KG1 (cell line): Measurements from ENCODE around the gene PPT2.

Experiments used
- DNase-seq: peaks from one replicate; lab custom pipeline; 2025; lab: John Stamatoyannopoulos, UW

PPT2 gene

DNA sequence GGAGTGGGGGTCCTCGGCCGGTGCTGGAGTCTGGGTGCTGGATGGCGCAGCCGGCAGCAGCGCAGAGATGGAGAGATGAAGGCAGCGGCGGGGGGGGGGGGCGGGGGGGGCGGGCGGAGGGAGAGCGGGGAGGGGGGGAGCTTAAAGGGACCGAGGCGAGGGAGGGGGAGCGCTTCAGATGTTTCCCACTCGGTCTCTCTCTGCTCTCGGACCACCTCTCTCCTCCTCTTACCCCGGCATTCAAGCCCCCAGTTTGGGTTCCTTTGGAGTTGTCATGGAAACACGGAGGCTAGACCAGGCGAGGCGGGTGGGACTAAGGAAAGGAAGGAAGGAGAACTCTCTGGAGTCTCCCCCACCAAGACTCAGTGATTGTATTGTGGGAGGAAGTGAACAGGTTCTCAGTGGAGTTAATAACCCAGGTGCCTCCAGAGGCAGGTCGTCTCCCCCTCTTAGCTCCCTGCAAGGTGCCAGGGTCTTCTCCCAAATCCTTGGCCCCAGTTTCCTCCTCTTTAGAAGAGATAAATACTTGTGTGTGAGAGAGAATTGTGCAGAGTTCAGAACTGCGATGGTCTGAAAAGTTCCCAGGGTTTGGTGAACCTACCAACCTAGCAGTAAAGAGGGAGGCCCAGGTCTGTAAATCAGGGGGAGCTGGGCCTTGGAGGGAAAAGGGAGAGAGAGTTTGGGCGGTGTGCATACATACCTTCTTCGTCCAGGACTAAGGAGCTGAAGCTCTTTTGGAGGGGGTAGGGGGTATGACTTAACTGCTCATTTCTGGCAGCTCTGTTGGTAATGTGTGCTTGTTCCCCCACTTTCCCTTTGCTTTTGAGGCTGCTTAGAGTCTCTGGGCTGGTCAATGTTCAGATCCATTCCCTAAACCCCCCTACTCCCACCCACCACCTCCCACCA is 1.8 kb upstream of the PPT2 start, which contains the start of gene PRRT1:
Gene PRRT1, minus strand, starts transcription at position 77 of the 906 bp plus-strand sequence. CDS start 112 bp downstream, outside the sequence.
- DNase-seq, result no peak

DNA sequence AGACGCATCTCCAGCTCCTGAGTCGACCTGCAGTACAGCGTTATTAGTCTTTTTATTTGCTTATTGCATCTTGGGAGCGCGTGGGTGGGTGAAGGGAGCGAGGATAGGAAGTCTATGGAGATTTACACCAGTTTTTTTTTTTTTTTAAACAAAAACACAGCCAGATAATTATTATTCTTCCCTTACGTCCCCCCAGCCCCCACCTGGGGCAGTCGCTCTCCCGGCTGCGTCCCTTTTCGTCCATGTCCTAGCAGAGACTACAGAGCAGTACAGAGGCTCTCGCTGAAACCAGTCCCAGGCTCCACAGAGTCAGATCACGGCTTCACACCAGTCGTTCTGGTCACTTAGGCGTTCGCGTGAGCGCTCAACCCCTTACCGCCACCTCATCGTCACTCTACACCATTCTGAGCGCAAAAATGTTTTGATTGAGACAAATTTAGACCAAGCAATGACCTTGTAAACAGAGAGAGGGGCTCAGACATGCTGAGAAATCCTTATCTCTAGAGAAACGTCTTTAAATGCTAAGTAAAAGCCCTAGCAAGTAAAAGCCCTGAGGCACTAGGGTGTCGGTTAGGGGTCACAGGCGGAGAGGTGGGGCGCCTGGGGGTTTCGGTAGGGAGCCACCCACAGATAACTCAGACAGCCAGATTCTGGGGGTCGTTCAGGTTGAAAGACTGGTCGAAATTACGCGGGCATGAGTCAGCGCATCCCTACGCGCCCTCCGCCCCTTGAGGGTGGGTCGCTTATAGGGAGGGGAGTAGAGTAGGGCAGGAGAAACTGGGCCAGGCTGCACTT is 975 bp upstream of the PPT2 start:
- no peak for DNase-seq

DNA sequence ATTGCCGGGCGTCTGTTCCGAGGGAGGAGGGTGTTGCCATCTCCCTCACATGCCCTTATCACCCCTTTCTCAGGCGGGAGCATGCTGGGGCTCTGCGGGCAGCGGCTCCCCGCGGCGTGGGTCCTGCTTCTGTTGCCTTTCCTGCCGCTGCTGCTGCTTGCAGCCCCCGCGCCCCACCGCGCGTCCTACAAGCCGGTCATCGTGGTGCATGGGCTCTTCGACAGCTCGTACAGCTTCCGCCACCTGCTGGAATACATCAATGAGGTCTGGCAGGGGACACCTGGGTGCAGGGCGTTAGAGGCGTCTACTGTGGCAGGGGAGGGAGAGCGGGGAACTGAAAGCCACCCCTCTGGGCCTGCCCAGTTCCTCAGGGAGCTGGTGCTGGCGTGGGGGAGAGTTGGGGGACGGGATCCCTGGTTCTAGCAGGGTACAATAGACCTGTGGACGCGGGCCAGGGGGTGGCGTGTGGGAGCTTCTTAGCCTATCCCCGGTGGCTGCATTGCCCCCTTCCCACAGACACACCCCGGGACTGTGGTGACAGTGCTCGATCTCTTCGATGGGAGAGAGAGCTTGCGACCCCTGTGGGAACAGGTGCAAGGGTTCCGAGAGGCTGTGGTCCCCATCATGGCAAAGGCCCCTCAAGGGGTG is 697 bp downstream of the PPT2 start:
- DNase-seq, result peak; percentile 32

DNA sequence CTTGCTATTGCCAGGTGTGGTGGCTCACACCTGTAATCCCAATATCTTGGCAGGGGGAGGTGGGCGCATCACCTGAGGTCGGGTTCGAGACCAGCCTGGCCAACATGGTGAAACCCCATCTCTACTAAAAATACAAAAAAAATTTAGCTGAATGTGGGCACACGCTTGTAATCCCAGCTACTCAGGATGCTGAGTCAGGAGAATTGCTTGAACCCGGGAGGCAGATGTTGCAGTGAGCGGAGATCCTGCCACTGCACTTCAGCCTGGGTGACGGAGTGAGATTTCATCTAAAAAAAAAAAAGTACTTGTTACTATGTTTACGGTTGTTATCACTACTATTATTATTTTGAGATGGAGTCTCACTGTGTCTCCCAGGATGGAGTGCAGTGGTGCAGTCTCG is 3.0 kb downstream of the PPT2 start:
- no peak for DNase-seq

DNA sequence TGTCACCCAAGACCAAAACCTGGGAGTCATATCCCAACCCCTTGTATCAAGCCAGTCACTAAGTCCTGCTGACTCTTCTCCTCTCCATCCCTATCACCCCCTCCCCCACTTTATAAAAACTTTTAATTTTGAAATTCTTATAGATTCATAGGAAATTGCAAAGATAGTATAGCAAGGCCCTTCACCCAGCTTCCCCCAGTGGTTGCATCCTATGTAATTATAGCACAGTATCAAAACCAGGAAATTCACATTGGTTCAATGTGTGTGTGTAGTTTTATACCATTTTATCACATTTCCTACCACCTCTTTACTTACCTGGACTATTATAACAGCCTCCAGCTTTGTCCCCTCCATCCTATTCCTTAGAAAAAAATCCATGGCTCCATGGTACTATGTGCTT is 4.1 kb downstream of the PPT2 start:
- DNase-seq, result no peak

DNA sequence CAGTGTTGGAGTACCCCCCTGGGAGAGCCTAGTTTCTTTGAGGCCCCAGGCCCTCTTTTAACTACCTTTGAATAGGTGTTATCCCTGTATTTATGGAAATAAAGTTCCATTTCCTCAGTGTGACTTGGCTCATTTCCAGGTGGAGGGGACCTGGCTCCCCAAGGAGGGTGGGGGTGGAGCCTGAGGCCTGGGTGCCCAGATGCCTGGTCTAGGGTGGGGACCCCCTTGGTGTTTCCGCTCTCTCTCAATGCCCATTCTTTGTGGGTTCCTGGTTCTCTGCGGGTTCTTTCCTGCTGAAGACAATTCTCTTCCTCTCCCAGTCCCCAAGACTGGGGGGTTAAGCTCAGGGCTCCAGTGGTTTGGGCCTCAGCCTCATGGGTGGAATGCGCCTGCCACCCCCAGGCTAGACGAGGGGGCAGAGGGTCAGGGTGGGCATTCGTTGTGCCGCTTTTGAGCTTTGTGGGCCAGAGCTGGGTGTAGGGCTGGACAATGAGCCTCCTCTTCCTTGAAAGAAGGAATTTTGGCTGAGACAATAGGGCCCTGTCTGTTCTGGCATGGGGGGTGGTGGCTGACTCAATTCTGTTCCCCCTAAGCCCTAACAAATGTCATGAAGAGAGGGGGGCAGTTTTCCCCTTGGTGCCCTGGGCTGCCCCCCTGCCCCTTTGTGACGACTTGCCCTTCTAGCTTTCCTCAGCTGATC is 9.8 kb downstream of the PPT2 start:
- no peak for DNase-seq

DNA sequence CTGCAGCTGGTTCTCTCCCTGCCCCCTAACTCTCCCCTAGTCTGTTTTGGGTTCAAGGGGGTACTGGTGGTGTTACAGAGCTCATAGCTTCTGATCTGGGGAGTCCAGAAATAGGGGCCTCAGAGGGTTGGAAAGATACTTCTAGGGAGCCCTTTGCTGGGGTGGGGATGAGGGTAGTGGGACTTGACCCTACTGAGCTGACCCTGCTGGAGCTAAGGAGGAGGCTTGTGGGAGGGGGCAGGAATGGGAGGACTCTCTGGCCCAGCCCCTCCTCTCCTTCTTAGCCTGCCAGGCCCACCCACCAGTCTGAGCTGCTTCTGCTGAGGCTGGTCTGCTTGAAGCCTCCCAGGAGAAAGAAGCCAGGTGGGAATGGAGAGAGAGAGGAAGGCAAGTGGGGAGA is 10.4 kb downstream of the PPT2 start, which contains the start of gene EGFL8:
Gene EGFL8, plus strand, starts transcription at position 301 of the 400 bp plus-strand sequence. CDS start 1,571 bp downstream, outside the sequence.
- no peak for DNase-seq

DNA sequence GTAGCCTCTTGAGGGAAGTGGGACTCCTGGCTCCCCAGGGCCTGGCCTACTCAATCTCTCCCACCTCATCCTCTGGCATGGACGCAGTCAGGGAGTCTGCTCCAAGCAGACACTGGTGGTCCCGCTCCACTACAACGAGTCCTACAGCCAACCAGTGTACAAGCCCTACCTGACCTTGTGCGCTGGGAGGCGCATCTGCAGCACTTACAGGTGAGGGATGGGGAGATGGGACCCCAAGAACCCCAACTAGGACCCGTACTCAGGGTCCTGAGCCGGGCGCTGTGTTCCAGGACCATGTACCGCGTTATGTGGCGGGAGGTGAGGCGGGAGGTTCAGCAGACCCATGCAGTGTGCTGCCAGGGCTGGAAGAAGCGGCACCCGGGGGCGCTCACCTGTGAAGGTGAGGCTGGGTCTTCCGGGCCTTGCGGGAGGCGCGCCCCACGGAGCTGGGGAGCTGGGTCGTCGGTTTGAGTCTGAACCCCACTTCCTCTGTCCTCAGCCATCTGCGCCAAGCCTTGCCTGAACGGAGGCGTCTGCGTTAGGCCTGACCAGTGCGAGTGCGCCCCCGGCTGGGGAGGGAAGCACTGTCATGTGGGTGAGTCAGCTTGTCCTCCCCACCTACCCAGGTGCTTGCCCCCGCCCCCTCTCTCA is 12.6 kb downstream of the PPT2 start:
- no peak for DNase-seq

DNA sequence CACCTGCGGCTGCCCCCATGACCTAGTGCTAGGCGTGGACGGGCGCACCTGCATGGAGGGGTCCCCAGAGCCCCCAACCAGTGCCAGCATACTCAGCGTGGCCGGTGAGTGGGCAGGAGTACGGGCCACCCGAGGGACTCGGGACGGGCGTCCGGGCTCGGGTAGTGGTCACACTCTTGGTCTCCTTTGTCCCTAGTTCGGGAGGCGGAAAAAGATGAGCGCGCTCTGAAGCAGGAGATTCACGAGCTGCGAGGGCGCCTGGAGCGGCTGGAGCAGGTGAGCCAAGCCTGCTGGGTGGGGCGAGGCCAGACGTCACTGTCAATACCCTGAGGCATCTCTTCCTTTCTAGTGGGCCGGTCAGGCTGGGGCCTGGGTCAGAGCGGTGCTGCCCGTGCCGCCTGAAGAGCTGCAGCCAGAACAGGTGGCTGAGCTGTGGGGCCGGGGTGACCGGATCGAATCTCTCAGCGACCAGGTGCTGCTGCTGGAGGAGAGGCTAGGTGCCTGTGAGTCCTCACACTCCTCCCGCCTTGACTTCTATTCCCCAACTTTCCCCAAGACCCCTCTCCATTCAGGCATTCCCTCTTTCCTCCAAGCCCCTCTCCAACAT is 13.3 kb downstream of the PPT2 start:
- no peak for DNase-seq

DNA sequence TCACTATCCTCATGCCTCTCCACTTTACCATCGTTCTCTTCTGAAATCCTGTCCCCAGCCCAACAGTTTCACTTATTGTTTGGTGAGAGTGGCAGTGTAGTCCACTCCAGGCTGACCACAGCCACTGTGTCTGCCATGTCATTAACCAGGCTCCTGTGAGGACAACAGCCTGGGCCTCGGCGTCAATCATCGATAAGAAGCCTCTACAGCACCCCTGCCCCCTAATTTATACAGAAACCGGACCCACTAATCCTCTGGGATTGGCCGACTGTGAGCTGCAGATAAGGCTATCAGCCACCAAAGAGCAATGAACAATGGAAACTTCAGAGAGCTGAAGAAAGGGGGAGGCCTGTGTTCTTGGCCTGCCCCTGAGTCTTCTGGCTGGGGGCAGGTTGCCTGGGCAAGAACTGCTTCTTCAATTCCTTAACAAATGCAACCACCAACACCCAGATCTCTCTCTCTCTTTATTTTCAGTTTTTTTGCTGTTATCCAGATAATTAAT is 13.9 kb downstream of the PPT2 start:
- no peak for DNase-seq

DNA sequence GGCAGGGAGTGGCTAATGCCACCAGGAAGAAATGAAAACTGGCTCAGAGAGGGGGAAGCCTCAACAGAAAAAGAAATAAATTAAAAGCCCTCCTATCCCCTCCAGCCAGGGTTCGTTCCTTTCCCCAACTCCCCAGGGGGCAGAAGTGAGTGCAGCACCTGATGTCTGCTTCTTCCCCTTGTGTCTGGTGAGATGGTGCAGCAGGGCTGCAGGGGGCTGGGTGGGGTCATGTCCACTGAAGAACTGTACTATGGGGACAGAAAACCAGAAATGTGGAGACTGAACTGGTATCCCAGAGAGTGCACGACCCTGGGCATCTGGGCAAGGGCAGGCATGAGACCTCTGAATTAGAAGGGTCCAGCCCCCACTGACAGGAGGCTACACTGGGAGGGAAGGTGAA is 14.4 kb downstream of the PPT2 start:
- DNase-seq, result no peak

DNA sequence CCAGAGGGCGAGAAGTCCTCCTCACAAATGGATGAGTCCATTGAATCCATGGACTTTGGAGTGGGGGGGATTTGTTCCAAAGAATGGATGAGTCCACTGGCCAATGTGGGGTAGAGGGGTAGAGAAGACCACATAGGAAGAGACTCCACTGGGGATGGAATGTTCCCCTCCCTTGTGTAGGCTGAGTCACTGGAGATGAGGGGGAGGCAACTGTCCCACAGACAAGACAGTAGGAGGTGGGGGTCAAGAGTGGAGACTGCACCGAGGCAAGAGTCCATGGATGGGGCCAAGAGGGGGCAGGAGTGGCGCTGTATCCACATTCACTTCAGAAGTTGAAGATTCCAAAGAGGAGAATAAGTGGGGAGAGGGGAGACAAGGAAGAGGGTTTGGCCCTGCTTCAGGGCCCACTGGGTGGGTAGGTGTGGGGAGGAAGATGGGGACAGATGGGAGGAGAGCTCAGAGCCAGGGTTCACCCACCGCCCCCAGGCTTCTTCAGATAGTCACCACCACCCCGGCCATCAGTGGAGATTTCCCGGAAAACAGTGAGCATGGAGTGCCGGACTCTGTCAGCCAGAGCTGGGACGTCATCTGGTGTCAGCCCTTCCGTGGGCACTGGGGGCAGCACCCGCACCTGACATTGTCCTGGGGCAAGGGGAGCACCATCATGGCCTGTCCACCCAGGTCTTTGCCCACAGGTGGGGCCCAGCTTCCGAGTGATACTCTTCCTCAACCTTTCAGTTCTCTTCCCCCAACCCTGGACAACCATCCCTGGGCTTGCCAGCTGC is 15.1 kb downstream of the PPT2 start:
- no peak for DNase-seq

DNA sequence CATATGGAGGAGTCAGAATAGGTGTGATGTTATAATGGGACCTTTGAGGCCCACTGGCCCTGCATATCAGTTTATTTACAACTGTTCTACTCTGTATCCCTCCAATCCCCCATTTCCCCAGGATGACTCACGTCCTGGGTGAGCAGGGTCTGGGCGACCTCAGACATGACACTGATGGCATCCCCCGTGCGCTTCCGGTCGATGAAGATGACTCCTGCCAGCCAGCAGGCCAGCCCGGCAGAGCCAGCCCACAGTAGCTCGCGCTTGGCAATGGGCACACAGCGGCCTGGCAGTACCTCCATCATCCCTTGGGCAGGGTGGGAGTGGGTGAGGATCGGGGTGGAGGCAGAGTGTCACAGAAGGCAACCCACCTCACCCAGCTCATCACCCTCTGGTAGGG is 16.4 kb downstream of the PPT2 start:
- no peak for DNase-seq

DNA sequence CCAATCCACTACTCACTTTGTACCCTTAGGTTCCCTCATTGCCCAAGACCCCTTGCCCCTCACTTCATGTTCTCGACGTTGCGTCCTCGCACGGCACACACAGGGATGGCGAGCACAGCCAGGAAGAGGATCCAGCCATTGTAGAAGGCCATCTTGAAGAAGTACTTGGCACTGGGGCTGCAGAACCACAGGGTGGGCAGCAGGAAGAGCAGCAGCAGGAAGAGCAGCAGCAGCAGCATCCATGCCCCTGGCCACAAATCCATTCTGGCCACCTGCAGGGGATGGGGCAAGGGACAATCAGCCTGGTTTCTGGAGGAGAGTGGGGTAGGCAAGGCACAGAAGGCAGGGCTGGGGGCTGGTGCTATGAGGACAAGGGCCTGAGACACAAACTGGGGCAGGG is 17.3 kb downstream of the PPT2 start:
- DNase-seq, result no peak

DNA sequence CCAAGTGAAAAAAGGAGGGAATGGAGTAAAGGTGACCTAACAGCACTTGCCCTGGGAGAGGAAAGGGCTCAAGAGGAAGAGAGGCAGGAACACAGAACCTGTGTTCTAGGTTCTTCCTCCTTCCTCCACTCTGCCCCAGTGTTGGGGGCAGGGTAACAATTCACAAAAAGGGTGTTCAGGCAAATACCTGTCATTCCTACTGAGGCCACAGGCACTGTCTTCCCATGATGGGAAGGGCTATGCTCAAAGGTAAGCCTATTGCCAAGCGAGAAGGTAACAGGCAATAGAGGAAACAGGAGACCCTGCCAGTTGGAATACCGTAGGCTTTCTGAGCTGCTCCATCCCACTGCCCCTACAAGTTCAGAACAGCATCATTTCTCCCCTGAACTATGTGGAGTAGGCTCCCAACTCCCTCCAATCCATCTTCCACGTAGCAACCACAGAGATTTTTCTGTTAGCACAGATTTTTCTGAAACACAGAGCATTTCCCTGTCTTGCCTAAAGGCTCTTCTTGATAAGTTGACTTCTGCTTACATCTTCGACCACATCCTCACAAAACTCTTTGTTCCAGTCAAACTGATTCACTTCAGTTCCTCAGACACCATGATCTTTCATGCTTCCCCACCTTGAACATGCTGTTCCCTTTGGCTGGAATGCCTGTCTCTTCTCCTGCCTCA is 19.2 kb downstream of the PPT2 start:
- DNase-seq, result no peak

DNA sequence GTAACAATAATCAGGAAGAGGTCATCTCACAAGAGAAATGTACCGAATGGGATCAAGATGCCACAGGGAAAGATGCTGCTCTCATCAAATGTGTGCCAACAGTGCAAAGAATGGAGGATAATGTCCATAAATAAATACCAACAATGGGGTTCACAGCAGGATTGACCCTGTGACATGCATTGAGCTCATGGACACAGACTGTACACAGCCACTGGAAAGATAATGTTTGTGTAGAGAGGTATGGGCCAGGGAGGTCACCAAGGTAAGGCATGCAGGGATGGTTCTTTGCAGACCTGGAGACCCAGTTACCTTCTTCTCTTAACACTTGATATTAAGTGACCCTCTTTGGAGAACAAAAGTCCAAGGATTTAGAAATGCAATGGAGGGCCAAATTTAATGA is 20.5 kb downstream of the PPT2 start:
- no peak for DNase-seq

DNA sequence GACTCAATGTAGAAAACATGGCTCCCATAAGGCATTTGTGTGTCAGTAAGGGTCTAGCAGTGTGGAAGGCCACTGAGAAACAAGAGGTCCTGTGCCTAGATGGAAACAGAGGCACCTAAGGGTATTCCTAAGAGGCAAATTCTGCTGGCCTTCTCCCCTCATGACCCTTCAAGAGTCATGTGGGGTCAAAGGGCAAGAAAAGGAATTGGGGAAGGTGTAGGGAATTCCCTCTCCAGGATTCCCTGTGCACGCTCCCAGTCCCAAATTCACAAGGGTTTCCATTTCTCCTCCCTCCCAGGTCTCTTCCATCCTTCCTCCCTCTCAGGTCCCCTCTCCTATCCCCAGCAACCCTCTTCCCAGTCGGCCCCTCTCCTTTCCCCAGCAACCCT is 21.4 kb downstream of the PPT2 start:
- no peak for DNase-seq

DNA sequence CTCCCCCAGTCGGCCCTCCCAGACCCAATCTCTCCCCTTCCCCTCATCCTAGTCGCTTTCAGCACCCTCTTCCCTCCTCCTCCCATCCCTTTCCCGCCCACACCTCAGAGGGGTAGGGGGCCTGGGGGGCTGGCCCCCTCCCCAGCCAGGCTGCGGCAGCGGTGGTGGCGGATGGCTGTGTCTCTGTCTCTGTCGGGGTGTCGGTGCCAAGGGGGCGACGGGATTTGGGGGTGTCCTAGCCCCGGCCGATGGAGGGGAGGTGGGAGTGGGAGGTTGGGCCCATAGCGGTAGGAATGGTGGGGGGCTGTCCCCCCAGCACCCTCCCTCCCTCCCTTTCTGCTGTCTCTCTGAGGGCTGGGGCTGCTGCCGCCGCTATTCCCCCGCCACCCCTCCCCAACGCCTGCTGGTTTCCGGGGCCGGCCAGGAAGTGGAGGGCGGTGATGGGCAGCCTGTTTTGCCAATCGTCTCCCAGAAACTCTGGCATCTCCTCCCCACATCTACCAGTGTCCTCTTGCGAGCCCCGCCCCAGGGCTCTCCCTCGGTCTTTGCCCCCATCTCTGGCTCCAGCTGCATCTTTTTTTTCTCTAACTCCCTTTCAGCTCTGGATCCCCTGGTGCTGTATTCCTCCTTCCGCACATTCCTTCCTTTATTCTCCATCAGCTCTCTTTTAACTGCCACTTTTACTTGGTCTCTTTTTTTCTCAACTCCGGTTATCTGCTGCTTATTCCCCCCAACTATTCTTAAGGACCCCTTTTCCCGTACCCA is 22.0 kb downstream of the PPT2 start, which contains the start of gene AGPAT1:
Gene AGPAT1, minus strand, starts transcription at position 374 of the 765 bp plus-strand sequence. CDS start 4,588 bp downstream, outside the sequence.
- peak; percentile 79 for DNase-seq
